Natural killer cell (primary cell): ENCODE measurements around the gene NOXA1. TPM values are rescaled to one million over a fixed set of nuclear protein-coding genes. Genes with fewer than 3 reads are reported as not detected.

ENCODE experiments used
- ATAC-seq, 3 donors: fragments of 150-1000 bp in 2 of 3; fragments of 200-7000 bp in 1 of 3; cut with Tn5 transposase; 1 replicate in 1 of 3; 2 replicates in 2 of 3; pipeline ENCODE4 v1.10.0; 2021; ENCODE audit warnings: mild to moderate bottlenecking in 2 of 3, moderate library complexity in 2 of 3
- DNase-seq, 2 donors: peaks; one replicate each; pipeline versions ENCODE4 v3.0.0 to v3.0.0-alpha.2; 2013 to 2021; ENCODE audit warnings: mixed read lengths in 1 of 2
- H3K27ac ChIP-seq: one replicate; pipeline ENCODE4 v1.5.1; 2013; ENCODE audit warnings: mild to moderate bottlenecking, low read length
- H3K27me3 ChIP-seq: one replicate; pipeline ENCODE4 v1.6.1; 2013; ENCODE audit warnings: low read length; ENCODE audit not compliant: control insufficient read depth, insufficient read depth
- H3K36me3 ChIP-seq: one replicate; pipeline ENCODE4 v1.6.1; 2013; ENCODE audit warnings: low read length; ENCODE audit not compliant: control insufficient read depth, insufficient read depth
- H3K4me1 ChIP-seq: one replicate; pipeline ENCODE4 v1.6.1; 2013; ENCODE audit warnings: low read length; ENCODE audit not compliant: control insufficient read depth, insufficient read depth
- H3K4me3 ChIP-seq: one replicate; pipeline ENCODE4 v1.5.1; 2013; ENCODE audit warnings: low read length
- H3K9me3 ChIP-seq: one replicate; pipeline ENCODE4 v1.6.1; 2013; ENCODE audit warnings: low read length; ENCODE audit not compliant: control insufficient read depth, insufficient read depth
- H3K27ac Mint-ChIP-seq, 2 donors: one replicate each; pipeline ENCODE4 v1.8.0; 2022; ENCODE audit warnings: mild to moderate bottlenecking in 2 of 2, mixed read lengths in 2 of 2, moderate library complexity in 1 of 2
- H3K27me3 Mint-ChIP-seq, 2 donors: one replicate each; pipeline ENCODE4 v1.8.0; 2022; ENCODE audit warnings: low read depth in 2 of 2, mixed read lengths in 2 of 2
- H3K36me3 Mint-ChIP-seq: one replicate; pipeline ENCODE4 v1.8.0; 2022; ENCODE audit warnings: mixed read lengths
- H3K4me1 Mint-ChIP-seq, 2 donors: one replicate each; pipeline ENCODE4 v1.8.0; 2022; ENCODE audit warnings: mixed read lengths in 2 of 2
- H3K4me3 Mint-ChIP-seq: one replicate; pipeline ENCODE4 v1.8.0; 2022; ENCODE audit warnings: mild to moderate bottlenecking, moderate library complexity, mixed read lengths
- H3K9me3 Mint-ChIP-seq, 2 donors: one replicate each; pipeline ENCODE4 v1.8.0; 2022; ENCODE audit warnings: mixed read lengths in 2 of 2
- CTCF ChIP-seq: fragments of 200-600 bp; IDR thresholded peaks from one replicate; pipeline ENCODE4 v1.8.0; 2022; ENCODE audit warnings: antibody characterized with exemption
- WGBS: methylation state at CpG from one replicate; pipeline ENCODE4 v1.1.7; 2013; ENCODE audit warnings: missing lambda C conversion rate; ENCODE audit not compliant: insufficient coverage; 5-methylcytosine and 5-hydroxymethylcytosine counted together
- intact Hi-C: fragments of 100-400 bp; cut with micrococcal nuclease; formaldehyde crosslinking; loops from one replicate; pipeline ENCODE4 v1.14.2; 2022
- total RNA-seq, 4 donors: library from RNA; stranded (reverse); fragments of 120-200 nt in 1 of 4; gene quantifications; one replicate each; pipeline versions ENCODE4 v1.2.3 to v1.2.4, GENCODE V29; 2013 to 2022

NOXA1 gene
- total RNA-seq, 3 donors from 2014 or later (not counting 1 experiment from before 2014, with no cell fraction given) = 4.7 to 10.0 (median 7.7) TPM

DNA sequence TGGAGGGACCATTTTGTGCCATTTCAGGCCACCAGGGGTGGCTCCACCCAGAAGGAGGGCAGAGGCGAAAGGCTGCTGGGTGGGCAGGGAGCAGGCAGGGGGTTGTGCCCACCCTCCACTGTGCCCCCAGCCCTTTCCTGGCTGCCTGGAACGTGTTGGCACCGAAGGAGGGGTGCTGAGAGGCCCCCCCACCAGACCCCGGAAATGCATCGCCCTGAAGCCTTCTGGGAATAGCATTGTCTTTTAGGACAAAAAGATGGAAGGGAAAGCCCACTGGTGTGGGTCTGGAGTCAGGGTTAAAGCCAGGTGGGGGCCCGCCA, 5.1 kb downstream of the NOXA1 start:
- Mint-ChIP-seq H3K9me3 (no peaks in the 10 kb centered on the region), H3K27ac (no peak overlapping the region), H3K36me3 (no peaks in the 10 kb centered on the region), H3K27me3 (no peaks in the 10 kb centered on the region), H3K4me3 (no peak overlapping the region), H3K4me1 (peaks cover 0 to 5% of the 10 kb centered on the region in 2 donors)
- Histone ChIP-seq H3K4me1 (peaks cover 16% of the 10 kb centered on the region), H3K27ac (no peak overlapping the region), H3K36me3 (no peaks in the 10 kb centered on the region), H3K4me3 (no peak overlapping the region), H3K27me3 (no peaks in the 10 kb centered on the region), H3K9me3 (no peaks in the 10 kb centered on the region)
- TF ChIP-seq CTCF = no peak
- DNase-seq (no peak), ATAC-seq (no peak)
- intact Hi-C loops = no loop called here
- WGBS = 89% methylated on average over 6 of the region's 6 CpGs

DNA sequence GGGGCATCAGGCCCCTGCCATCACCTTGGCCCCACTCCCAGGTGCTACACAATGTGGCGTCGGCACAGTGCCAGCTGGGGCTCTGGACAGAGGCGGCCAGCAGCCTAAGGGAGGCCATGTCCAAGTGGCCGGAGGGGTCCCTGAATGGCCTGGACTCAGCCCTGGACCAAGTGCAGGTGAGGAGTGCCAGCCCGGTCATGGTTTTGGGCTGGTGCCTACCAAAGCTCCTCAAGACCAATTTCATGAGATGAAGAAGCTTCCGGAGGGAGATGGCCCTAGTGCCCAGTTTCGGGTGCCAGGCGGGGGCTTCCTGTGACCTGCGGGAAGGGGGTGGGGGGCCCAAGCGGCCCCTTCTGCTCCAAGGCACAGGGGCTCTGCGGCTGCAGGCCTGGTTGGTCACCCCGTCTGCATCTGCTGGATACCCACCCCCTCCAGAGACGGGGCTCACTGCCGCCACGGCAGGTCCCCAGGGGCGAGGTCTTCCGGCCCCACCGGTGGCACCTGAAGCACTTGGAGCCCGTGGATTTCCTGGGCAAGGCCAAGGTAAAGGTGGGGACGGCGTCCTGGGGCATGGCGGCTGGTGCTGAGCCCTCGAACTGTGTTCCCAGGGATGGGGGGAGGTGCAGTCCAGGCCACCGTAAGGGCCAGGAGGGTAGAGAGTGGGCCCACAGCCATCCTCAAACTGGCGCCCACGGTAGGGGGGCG, 5.8 kb downstream of the NOXA1 start:
- intact Hi-C loops = no loop called here
- Histone ChIP-seq H3K4me3 (no peak overlapping the region), H3K27me3 (no peaks in the 10 kb centered on the region), H3K27ac (no peak overlapping the region), H3K4me1 (peaks cover 21% of the 10 kb centered on the region), H3K36me3 (no peaks in the 10 kb centered on the region), H3K9me3 (no peaks in the 10 kb centered on the region)
- TF ChIP-seq CTCF = no peak
- ATAC-seq (no peak), DNase-seq (no peak)
- Mint-ChIP-seq H3K27ac (no peak overlapping the region), H3K27me3 (no peaks in the 10 kb centered on the region), H3K36me3 (no peaks in the 10 kb centered on the region), H3K4me1 (peaks cover 0 to 5% of the 10 kb centered on the region in 2 donors), H3K9me3 (no peaks in the 10 kb centered on the region), H3K4me3 (no peak overlapping the region)
- 74% methylated on average over 27 of the region's 27 CpGs for WGBS

GRCh38 chr9:137429546-137429890, 6.3 kb downstream of the NOXA1 start:
- no peak for ATAC-seq
- WGBS = 79% methylated on average over 13 of the region's 14 CpGs
- Mint-ChIP-seq H3K4me3 (no peak overlapping the region), H3K27ac (no peak overlapping the region), H3K4me1 (peaks cover 0 to 4% of the 10 kb centered on the region in 2 donors), H3K27me3 (no peaks in the 10 kb centered on the region), H3K9me3 (no peaks in the 10 kb centered on the region), H3K36me3 (no peaks in the 10 kb centered on the region)
- no peak overlapping the region for H3K4me3 ChIP-seq
- TF ChIP-seq CTCF = no peak
- no peaks in the 10 kb centered on the region for H3K27me3 ChIP-seq
- no peak for DNase-seq
- no peaks in the 10 kb centered on the region for H3K36me3 ChIP-seq
- no peak overlapping the region for H3K27ac ChIP-seq
- no peaks in the 10 kb centered on the region for H3K9me3 ChIP-seq
- intact Hi-C loops = no loop called here
- H3K4me1 ChIP-seq = peaks cover 22% of the 10 kb centered on the region
